Transverse colon (tissue), 4 donors: ENCODE results near the gene NBEA. TPM values are rescaled to one million over a fixed set of nuclear protein-coding genes. Genes with fewer than 3 reads are reported as not detected.
A peak's percentile ranks its signal among the peaks of the same experiment; 100 is the strongest.

Experiments used
- DNase-seq: peaks from one replicate; pipeline ENCODE4 v3.0.0-alpha.2; 2019
- H3K27ac ChIP-seq, 4 donors: fragments of 200-600 bp; sonication (generic); 2 replicates each; pipeline ENCODE4 v1.5.1; 2016 to 2018; ENCODE audit warnings: inconsistent platforms in 4 of 4
- H3K27me3 ChIP-seq: fragments of 200-600 bp; sonication (generic); 2 replicates; pipeline ENCODE4 v1.5.1; 2017; ENCODE audit warnings: inconsistent platforms
- H3K36me3 ChIP-seq, 4 donors: fragments of 200-600 bp; sonication (generic); 2 replicates each; pipeline ENCODE4 v1.5.1; 2017 to 2019; ENCODE audit warnings: inconsistent platforms in 4 of 4
- H3K4me1 ChIP-seq, 4 donors: fragments of 200-600 bp; sonication (generic); 2 replicates each; pipeline ENCODE4 v1.5.1; 2017 to 2020; ENCODE audit warnings: inconsistent platforms in 4 of 4
- H3K4me3 ChIP-seq, 4 donors: fragments of 200-600 bp; sonication (generic); 1 replicate in 1 of 4; 2 replicates in 3 of 4; pipeline versions ENCODE4 v1.5.1 to v1.6.1; 2017 to 2019; ENCODE audit warnings: inconsistent platforms in 4 of 4
- H3K9me3 ChIP-seq, 2 donors: fragments of 200-600 bp; sonication (generic); 2 replicates each; pipeline ENCODE4 v1.5.1; 2017 to 2019; ENCODE audit warnings: inconsistent platforms in 2 of 2
- CTCF ChIP-seq, 5 experiments: fragments of 200-600 bp in 3 of 5; fragments of 450-650 bp in 2 of 5; sonication (generic) in 3 of 5; IDR thresholded peaks; 1 replicate in 2 of 5; 2 replicates in 3 of 5; pipeline ENCODE4 v1.5.1; 2016 to 2017; ENCODE audit warnings: antibody characterized with exemption in 5 of 5, inconsistent platforms in 3 of 5, mild to moderate bottlenecking in 2 of 5, moderate library complexity in 1 of 5
- EP300 ChIP-seq: sonication (generic); formaldehyde crosslinking; IDR thresholded peaks from one replicate; pipeline ENCODE4 v1.6.1; 2017; ENCODE audit warnings: antibody characterized with exemption, low read depth
- POLR2A ChIP-seq: fragments of 450-650 bp; IDR thresholded peaks from one replicate; pipeline ENCODE4 v1.6.1; 2016; ENCODE audit warnings: antibody characterized with exemption, mild to moderate bottlenecking, moderate library complexity
- POLR2AphosphoS5 ChIP-seq, 3 donors: sonication (generic); formaldehyde crosslinking; IDR thresholded peaks; one replicate each; pipeline ENCODE4 v1.6.1; 2016; ENCODE audit warnings: antibody characterized with exemption in 3 of 3
- WGBS, 2 donors: methylation state at CpG; one replicate each; pipeline ENCODE4 v1.1.5; 2018; ENCODE audit warnings: low coverage in 1 of 2; 5-methylcytosine and 5-hydroxymethylcytosine counted together
- in situ Hi-C, 4 donors: fragments of 200-750 bp; cut with MboI; loops; one replicate each; pipeline versions ENCODE4 v1.15.0 to v1.15.1; 2017; ENCODE audit warnings: low sequenced_read_pairs in 3 of 4, low pct_ligation_motif_present in 1 of 4, low pct_unique_long_range_greater_than_20kb in 1 of 4
- intact Hi-C: fragments of 100-400 bp; cut with DNase I; formaldehyde crosslinking; loops from one replicate; pipeline ENCODE4 v1.15.1; 2023; ENCODE audit warnings: low total_unique reads
- total RNA-seq, 4 donors: library from RNA; depleted of rRNA; stranded (reverse); fragments of >200 nt; gene quantifications; one replicate each; pipeline ENCODE4 v1.1.0, GENCODE V29; 2016

The NBEA gene
- total RNA-seq, 4 donors from 2014 or later, result 8.2 to 21.1 (median 12.5) TPM

GRCh38 chr13:35473802-35474201 is 531.7 kb downstream of the NBEA start:
- H3K36me3 ChIP-seq, result no peaks in the 10 kb centered on the region
- no peak for DNase-seq
- WGBS, 2 donors, result 67 to 77% methylated on average over 2 of the region's 2 CpGs
- H3K27ac ChIP-seq, result no peak overlapping the region
- peaks cover 98% of the 10 kb centered on the region for H3K27me3 ChIP-seq
- intact Hi-C loops (no loop called here), in situ Hi-C loops (no loop called here)
- H3K4me3 ChIP-seq, result no peak overlapping the region
- TF ChIP-seq POLR2AphosphoS5 (IDR thresholded peaks at IDR 0.05) (no peak), POLR2A (no peak), CTCF (IDR thresholded peaks at IDR 0.05) (no peak), EP300 (no peak)
- peaks cover 0 to 10% (median 0%) of the 10 kb centered on the region in 4 donors for H3K4me1 ChIP-seq
- no peaks in the 10 kb centered on the region for H3K9me3 ChIP-seq

- no peaks in the 10 kb centered on the region for H3K9me3 ChIP-seq
- 42 to 56% methylated on average over 16 to 17 of the region's 17 CpGs for WGBS, 2 donors
These were observed 532.6 kb downstream of the NBEA start for GRCh38 chr13:35474496-35475211.

DNA sequence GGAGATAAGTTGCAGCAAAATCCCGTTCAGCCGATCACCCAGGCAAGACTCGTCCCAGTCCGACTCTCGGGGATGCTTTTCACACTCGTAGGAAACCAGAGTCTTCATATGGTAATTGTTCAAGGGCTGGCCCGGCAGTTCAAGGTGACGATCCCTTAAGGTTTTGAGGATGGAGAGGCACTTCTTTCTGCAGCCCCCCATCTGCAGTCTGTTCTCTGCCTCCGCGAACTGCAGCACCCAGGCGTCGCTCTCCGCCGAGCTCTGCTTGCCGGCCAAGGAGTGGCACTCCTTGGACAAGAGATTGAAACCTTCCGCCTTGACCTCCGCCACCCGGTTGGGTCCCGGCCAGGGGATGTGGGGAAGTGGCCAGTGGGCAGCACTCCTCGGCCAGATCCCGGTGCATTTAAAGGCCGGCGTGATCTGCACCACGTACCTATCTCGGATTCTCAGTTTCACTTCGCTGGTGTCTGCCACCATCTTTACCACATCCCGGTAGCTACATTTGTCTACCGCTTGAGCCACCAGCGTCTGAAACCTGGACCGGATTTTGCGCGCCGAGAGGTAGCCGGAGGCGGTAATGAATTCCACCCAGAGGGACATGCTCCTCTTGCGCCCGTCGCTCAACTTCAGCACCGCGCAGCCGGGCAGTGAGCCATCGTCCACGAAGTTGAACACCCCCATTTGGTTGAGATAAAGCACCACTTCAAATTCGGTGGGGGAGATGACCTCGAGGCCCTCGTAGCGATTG is 533.3 kb downstream of the NBEA start:
- H3K27ac ChIP-seq, result peak overlapping the region in 2 of 4 donors; percentile 4 to 42
- in situ Hi-C loops (no loop called here), intact Hi-C loops (no loop called here)
- peak; percentile 8 for DNase-seq
- H3K4me1 ChIP-seq, result peaks cover 0 to 8% (median 0%) of the 10 kb centered on the region in 4 donors
- peak overlapping the region; percentile 2 to 37 (median 22) for H3K4me3 ChIP-seq
- TF ChIP-seq CTCF (IDR thresholded peaks at IDR 0.05), result no peak
- no peak for TF ChIP-seq EP300
- TF ChIP-seq POLR2A, result no peak
- TF ChIP-seq POLR2AphosphoS5 (IDR thresholded peaks at IDR 0.05), result no peak
- no peaks in the 10 kb centered on the region for H3K9me3 ChIP-seq
- whole genome bisulfite sequencing, 2 donors, result 19% methylated on average over 47 of the region's 47 CpGs; no CpG with 5 or more reads in 1 of the 2 donors
- peaks cover 83% of the 10 kb centered on the region for H3K27me3 ChIP-seq
- H3K36me3 ChIP-seq, result no peaks in the 10 kb centered on the region

More at GRCh38 chr13:35474496-35475211, 532.6 kb downstream of the NBEA start:
- peaks cover 0 to 10% (median 0%) of the 10 kb centered on the region in 4 donors for H3K4me1 ChIP-seq
- H3K4me3 ChIP-seq, result peak overlapping the region in 3 of 4 donors; percentile 8 to 37 (median 36)
- TF ChIP-seq CTCF (IDR thresholded peaks at IDR 0.05) (no peak), POLR2AphosphoS5 (IDR thresholded peaks at IDR 0.05) (no peak), EP300 (no peak), POLR2A (no peak)
- H3K36me3 ChIP-seq, result no peaks in the 10 kb centered on the region
- in situ Hi-C loops (no loop called here), intact Hi-C loops (no loop called here)
- no peak overlapping the region for H3K27ac ChIP-seq
- no peak for DNase-seq
- H3K27me3 ChIP-seq, result peaks cover 91% of the 10 kb centered on the region
